Activated CD8-positive, alpha-beta memory T cell treated with anti-CD3 and anti-CD28 coated beads, Interleukin-2, amount 50 U/mL, for 4 hours (primary cell): ENCODE measurements around the gene MEDAG.
A peak's percentile ranks its signal among the peaks of the same experiment; 100 is the strongest.

Source experiments
- DNase-seq: peaks from one replicate; pipeline ENCODE4 v3.0.0-alpha.2; 2020

Gene MEDAG

DNA sequence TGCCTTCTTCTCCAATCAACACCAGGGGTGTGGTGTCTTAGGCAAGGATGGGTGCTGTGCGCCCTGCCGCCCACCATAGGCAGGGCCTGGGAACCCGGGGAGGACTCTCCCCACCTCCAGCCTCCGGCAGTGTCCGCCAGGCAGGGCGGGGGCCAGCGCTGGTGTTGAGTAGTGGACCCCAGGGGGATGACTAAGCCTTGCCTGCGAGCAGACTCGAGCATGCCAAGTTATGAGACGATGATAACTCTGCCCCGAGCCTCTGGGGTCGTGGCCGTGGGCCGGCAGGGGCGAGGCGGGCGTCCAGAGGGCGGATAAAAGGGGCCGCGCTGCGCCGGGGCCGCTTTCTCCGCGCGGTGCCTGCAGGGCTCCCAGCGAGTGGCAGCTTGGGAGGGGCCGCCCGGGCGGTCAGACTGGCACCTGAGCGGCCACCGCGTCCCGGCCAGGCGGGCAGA lies at the start of gene MEDAG:
Gene MEDAG (plus strand): TSS at position 340 of the 452 bp plus-strand sequence. CDS start 245 bp downstream, outside the sequence.
- no peak for DNase-seq

DNA sequence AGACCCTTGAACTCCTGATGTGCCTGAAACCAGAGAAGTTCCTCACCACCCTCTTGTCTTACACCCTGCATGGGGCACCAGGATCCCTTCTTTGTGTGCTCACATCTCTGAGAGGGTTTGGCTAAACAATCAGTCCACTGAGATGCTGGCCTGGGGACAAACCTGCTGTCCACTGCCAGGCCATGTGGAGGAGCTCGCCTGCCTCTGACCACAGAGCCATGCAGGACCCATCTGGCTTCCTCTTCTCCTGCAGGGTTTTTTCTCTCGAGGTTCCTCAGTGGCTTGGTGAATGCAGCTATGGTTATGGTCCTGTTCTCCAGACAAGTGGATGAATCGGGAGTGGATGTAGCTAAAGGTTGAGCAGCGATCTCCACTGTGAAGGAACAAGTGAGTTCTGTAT lies 49.1 kb upstream of the MEDAG start:
- no peak for DNase-seq

GRCh38 chr13:30857636-30858035 lies 48.4 kb upstream of the MEDAG start:
- DNase-seq: no peak

DNA sequence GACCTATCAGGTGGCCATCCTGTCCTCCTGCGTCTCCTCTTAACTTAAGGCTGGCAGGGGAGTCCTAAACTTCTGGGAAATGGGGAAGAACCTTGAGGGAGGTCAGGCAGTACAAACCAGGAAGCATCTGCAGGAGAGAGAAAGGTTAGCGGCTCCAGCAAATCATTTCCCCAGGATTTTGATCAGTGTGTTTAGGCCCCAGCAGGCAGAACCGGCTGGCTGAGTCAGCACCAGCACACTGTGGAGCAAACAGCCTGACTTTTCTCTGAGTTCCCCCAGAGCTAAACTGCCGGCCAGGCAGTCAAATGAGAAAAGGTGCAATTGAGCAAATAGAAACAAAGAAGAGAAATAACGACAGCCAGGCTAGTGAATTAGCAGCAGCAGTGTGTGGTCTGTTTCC lies 46.7 kb upstream of the MEDAG start:
- DNase-seq: no peak

GRCh38 chr13:30861163-30861562 lies 44.9 kb upstream of the MEDAG start:
- DNase-seq: no peak

- DNase-seq: no peak
Measured at GRCh38 chr13:30861836-30862467, 44.1 kb upstream of the MEDAG start.

DNA sequence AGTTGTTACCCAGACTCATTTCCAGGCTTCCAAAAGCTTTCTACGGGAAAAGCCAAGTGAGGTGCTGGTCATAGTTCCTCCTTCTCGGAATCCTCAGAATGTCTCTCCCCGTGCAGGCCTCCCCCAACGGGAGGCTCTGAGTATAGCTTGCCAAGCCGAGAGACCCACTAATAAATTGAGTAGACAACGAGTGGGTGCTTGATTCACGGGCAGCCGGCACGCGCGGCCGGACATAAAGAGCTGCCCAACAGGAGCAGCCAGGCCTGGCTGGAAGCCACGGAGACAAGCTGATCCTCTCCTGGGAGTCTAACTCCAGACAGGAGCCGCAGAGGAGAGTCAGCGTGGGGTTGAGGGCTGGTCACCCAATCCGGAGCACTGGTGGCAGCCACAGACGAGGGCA lies 43.4 kb upstream of the MEDAG start:
- DNase-seq: no peak

DNA sequence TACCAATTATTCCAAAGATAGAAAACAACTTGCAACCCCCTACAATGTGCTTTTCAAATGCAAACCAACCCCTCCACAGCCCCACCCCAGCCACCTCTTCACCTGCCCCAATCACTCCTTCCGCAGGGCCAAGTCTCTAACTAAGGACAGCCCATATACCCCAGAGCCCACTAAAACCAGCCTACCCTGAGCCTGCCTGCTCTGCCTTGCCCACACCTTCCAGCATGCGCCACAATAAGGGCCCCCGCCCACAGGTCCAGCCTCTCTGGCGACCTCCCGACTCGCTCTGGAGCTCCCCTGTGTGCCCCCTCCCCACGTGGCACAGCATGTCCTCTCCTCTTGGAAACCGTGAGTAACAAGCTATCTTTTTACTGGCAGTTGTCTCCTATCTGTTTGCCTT lies 42.8 kb upstream of the MEDAG start:
- no peak for DNase-seq

DNA sequence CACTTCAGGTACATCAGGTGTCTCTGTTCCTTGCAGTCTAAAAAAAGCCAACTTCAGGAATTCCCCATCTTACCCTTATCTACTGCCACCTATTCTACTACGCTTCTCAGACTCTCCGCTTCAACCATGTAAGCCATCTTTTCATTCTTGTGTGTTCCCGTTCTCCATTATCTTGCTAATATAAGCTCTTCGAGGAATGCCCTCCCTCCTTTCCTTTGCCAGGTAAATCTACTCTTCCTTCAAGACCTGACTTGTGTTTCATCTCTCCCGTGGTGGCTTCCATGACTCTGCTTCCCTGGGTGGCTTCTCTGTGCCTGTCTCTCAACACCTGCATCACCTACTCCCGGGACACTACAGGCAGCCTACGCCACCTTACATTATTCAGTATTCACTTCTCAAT lies 42.3 kb upstream of the MEDAG start:
- no peak for DNase-seq

- DNase-seq: no peak
Measured at GRCh38 chr13:30864433-30865122, 41.5 kb upstream of the MEDAG start.

GRCh38 chr13:30865123-30866049 lies 40.7 kb upstream of the MEDAG start:
- peak; percentile 38 for DNase-seq

- DNase-seq: no peak
Measured at GRCh38 chr13:30866677-30867076, 39.4 kb upstream of the MEDAG start.

- no peak for DNase-seq
Measured at GRCh38 chr13:30867089-30867669, 38.9 kb upstream of the MEDAG start.

DNA sequence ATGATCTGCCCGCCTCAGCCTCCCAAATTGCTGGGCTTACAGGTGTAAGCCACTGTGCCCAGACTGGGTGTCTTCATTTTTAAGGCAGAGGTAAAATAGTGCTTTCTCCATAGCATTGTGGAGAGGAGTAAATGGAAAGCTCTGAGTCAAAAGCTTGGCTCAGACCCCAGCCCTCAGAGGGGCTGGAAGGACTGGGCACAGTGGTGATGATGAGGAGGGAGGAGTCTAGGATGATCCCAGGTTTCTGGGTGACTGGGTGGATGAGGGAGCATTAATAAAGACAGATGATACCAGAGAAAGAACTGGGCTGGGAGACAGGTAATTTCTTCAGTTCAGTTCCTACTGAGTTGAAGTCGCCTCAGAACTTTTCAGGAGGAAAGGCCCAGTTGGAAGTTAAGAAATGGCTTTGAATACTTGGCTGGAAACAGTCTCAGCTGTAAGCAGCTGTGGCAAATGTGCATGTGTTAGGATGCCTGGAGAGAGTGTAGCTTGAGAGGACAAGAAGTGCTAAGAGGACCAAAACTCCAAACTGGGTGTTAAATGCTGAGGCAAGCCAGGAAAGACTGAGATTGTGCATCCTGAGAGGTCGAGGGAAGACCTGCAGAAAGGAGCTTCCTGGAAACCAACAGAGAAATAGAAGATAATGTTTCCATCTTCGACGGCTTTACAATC lies 37.1 kb upstream of the MEDAG start:
- no peak for DNase-seq

GRCh38 chr13:30869491-30869890 lies 36.6 kb upstream of the MEDAG start:
- DNase-seq: no peak

DNA sequence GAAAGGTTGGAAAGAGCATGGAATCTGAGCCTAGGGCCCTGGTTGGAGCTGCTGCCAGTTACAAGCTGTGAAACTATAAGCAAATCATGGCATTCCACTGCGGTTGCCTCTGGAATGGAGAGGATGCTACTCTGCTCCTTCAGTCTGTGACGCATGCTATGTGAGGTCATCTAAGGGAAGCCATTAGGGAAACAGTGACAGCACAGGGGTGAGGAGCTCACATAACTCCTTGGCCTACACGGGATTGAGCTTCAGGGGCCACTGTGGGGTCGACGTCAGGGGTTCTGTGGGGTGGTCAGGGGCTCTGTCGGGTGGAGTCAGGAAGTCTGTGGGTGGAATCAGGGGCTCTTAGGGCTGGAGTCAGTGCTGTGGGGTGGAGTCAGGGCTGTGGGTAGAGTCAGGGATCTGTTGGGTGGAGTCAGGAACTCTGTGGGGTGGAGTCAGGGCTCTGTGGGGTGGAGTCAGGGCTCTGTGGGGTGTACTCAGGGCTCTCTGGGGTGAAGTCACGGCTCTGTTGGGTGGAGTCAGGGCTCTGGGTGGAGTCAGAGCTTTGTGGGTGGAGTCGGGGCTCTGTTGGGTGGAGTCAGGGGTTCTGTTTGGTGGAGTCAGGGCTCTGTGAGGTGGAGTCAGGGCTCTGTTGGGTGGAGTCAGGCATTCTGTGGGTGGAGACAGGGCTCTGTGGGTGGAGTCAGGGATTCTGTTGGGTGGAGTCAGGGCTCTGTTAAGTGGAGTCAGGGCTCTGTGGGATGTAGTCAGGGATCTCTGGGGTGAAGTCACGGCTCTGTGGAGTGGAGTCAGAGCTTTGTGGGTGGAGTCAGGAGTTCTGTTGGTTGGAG lies 35.8 kb upstream of the MEDAG start:
- DNase-seq: no peak

- no peak for DNase-seq
Measured at GRCh38 chr13:30870916-30871587, 35.0 kb upstream of the MEDAG start.

- no peak for DNase-seq
Measured at GRCh38 chr13:30871588-30872275, 34.3 kb upstream of the MEDAG start.

DNA sequence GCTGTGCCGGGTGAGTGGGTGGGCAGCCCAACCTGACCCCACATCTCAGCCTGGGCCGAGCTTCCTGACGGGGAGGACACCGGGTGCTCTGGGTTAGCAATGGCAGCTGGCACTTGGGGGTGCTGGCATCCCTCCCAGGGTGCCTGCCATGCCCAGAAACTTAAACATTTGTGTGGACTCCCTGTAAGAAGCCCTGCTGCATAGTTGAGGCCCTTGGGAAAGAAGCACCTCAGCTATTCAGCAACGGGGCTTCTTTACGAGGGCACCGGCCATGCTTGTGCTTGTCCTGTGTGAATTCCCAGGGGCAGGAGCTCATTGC lies 33.8 kb upstream of the MEDAG start:
- DNase-seq: no peak

DNA sequence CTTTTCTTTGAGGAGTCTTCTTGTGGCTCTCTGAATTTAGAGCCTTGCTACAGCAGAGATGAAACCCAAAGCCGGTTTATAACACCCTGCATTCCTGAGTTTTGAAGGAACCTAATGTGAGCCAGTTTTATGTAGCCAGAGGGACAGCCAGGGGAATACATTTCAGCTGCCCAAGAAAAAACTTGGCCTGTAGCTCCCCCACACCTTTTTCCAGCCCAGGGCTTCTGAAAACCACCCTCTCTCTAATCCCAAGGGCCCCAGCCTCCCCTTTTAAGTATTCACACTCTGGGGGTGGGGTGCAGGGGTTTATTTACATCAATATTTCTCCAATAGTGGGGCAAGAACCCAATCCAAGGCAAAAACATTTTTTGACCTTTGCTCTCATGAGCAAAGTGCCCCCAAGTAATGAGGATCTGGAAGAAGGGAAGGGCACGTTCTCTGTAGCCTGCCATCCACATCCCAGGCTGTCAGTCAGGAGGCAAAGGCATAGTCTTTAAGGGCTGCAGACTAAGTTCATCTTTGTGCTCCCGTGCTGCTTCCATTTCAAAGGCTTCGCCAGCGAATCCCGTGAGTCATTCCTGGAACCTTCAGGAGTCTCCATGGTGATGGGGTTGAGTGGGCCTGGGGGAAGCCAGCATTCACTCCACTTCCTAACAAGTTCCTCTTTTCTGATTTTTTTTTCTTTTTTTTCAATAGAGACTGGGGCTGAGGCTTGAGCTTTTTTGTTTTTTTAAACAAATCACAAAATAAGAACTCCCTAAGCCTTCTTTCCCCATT lies 33.2 kb upstream of the MEDAG start:
- DNase-seq: no peak
